H1 (cell line): ENCODE results near the gene ARHGAP10. TPM values are rescaled to one million over a fixed set of nuclear protein-coding genes. Genes with fewer than 3 reads are reported as not detected.

Experiments used
- CTCF ChIA-PET: fragments of 300-600 bp; sonication (Branson Sonifier 250); formaldehyde crosslinking; loops from one replicate; lab custom pipeline; 2021; ENCODE audit not compliant: partially characterized antibody; lab: Charles Lee
- POLR2A ChIA-PET: fragments of 300-600 bp; sonication (Branson Sonifier 250); formaldehyde crosslinking; loops from one replicate; lab custom pipeline; 2021; ENCODE audit warnings: inconsistent platforms; ENCODE audit not compliant: partially characterized antibody; lab: Charles Lee
- DNase-seq, 2 experiments: peaks; one replicate each; pipeline versions ENCODE4 v3.0.0 to v3.0.0-alpha.2; 2010 to 2022; ENCODE audit warnings: low spot score in 2 of 2, low read depth in 1 of 2, mixed read lengths in 1 of 2
- FAIRE-seq: peaks from 2 replicates; lab custom pipeline; 2011; peaks lifted over from hg19 to GRCh38; lab: Jason Lieb, UNC
- H2AFZ ChIP-seq: 2 replicates; pipeline ENCODE4 v1.8.1; 2012; ENCODE audit warnings: low read length, inconsistent platforms
- H2AK5ac ChIP-seq: 2 replicates; pipeline ENCODE4 v1.6.1; 2013; ENCODE audit warnings: low read depth, low read length
- H2BK120ac ChIP-seq: replicated peaks from 2 replicates; pipeline ENCODE3; 2013; ENCODE audit warnings: low read depth, low read length, inconsistent platforms
- H2BK12ac ChIP-seq: 2 replicates; pipeline ENCODE4 v1.6.1; 2013; ENCODE audit warnings: low read depth, low read length
- H2BK15ac ChIP-seq: 2 replicates; pipeline ENCODE4 v1.6.1; 2013; ENCODE audit warnings: low read length
- H2BK20ac ChIP-seq: 2 replicates; pipeline ENCODE4 v1.6.1; 2013; ENCODE audit warnings: low read length
- H2BK5ac ChIP-seq: 2 replicates; pipeline ENCODE4 v1.6.1; 2013; ENCODE audit warnings: low read depth, low read length
- H3K14ac ChIP-seq: 2 replicates; pipeline ENCODE4 v1.6.1; 2013; ENCODE audit warnings: inconsistent platforms; ENCODE audit not compliant: insufficient read length
- H3K18ac ChIP-seq: 2 replicates; pipeline ENCODE4 v1.6.1; 2013; ENCODE audit warnings: low read length; ENCODE audit errors: extremely low read depth
- H3K23ac ChIP-seq: 2 replicates; pipeline ENCODE4 v1.6.1; 2013; ENCODE audit warnings: inconsistent platforms; ENCODE audit not compliant: insufficient read length
- H3K23me2 ChIP-seq: 2 replicates; pipeline ENCODE4 v1.6.1; 2013; ENCODE audit warnings: low read depth, low read length
- H3K27ac ChIP-seq: 2 replicates; pipeline ENCODE4 v1.6.1; 2011; ENCODE audit warnings: low read depth, low read length, inconsistent platforms
- H3K27me3 ChIP-seq, 4 experiments: replicated peaks in 1 of 4; 1 replicate in 1 of 4; 2 replicates in 3 of 4; pipeline versions ENCODE4 v1.6.1 to v1.8.1; 2011 to 2013; ENCODE audit warnings: low read length in 3 of 4, mild to moderate bottlenecking in 3 of 4, inconsistent platforms in 2 of 4, mixed read lengths in 2 of 4, moderate library complexity in 1 of 4; ENCODE audit not compliant: control insufficient read depth in 3 of 4, insufficient read depth in 3 of 4; ENCODE audit errors: extremely low read depth in 1 of 4
- H3K36me3 ChIP-seq, 4 experiments: 2 replicates each; pipeline versions ENCODE4 v1.6.1 to v1.8.1; 2011 to 2013; ENCODE audit warnings: mild to moderate bottlenecking in 4 of 4, low read length in 3 of 4, moderate library complexity in 2 of 4, control low read depth in 1 of 4, inconsistent platforms in 1 of 4; ENCODE audit not compliant: insufficient read depth in 4 of 4, control insufficient read depth in 2 of 4
- H3K4ac ChIP-seq: replicated peaks from 2 replicates; pipeline ENCODE3; 2013; ENCODE audit warnings: low read length, low read depth, mixed read lengths, inconsistent platforms; ENCODE audit not compliant: insufficient read length
- H3K4me1 ChIP-seq, 4 experiments: replicated peaks in 1 of 4; 1 replicate in 1 of 4; 2 replicates in 3 of 4; pipeline versions ENCODE4 v1.6.1 to v1.8.1; 2011 to 2013; ENCODE audit warnings: low read length in 3 of 4, inconsistent platforms in 2 of 4, mixed read lengths in 1 of 4; ENCODE audit not compliant: insufficient read depth in 4 of 4, control insufficient read depth in 3 of 4
- H3K4me2 ChIP-seq, 2 experiments: 2 replicates each; pipeline versions ENCODE4 v1.6.1 to v1.8.1; 2011 to 2013; ENCODE audit warnings: low read depth in 2 of 2, low read length in 2 of 2, control low read depth in 1 of 2, inconsistent platforms in 1 of 2, mild to moderate bottlenecking in 1 of 2; ENCODE audit not compliant: insufficient read depth in 1 of 2
- H3K4me3 ChIP-seq, 4 experiments: fragments of 200-600, 300-600 bp in 1 of 4; sonication (generic), shearing (Covaris generic), sonication (Bioruptor Twin) in 1 of 4; 2 replicates each; pipeline versions ENCODE4 v1.5.1 to v1.8.1; 2011 to 2016; ENCODE audit warnings: low read length in 4 of 4, low read depth in 3 of 4, control low read depth in 2 of 4, inconsistent platforms in 2 of 4, mild to moderate bottlenecking in 2 of 4, mixed read lengths in 1 of 4, moderate library complexity in 1 of 4; ENCODE audit not compliant: insufficient read depth in 2 of 4; ENCODE audit errors: extremely low read depth in 1 of 4
- H3K56ac ChIP-seq: replicated peaks from 2 replicates; pipeline ENCODE3; 2013; ENCODE audit warnings: low read depth, mild to moderate bottlenecking, mixed read lengths, low read length, inconsistent platforms; ENCODE audit not compliant: insufficient read length
- H3K79me1 ChIP-seq: 2 replicates; pipeline ENCODE4 v1.6.1; 2013; ENCODE audit warnings: low read depth, low read length, control low read depth
- H3K79me2 ChIP-seq, 2 experiments: 2 replicates each; pipeline versions ENCODE4 v1.6.1 to v1.8.1; 2012 to 2013; ENCODE audit warnings: low read length in 2 of 2, mild to moderate bottlenecking in 2 of 2, inconsistent platforms in 1 of 2; ENCODE audit not compliant: insufficient read depth in 2 of 2, control insufficient read depth in 1 of 2
- H3K9ac ChIP-seq, 4 experiments: replicated peaks in 1 of 4; 1 replicate in 1 of 4; 2 replicates in 3 of 4; pipeline versions ENCODE4 v1.6.1 to v1.8.1; 2011 to 2013; ENCODE audit warnings: low read depth in 3 of 4, low read length in 3 of 4, control low read depth in 2 of 4, mild to moderate bottlenecking in 2 of 4, moderate library complexity in 2 of 4, inconsistent platforms in 1 of 4; ENCODE audit errors: extremely low read depth in 1 of 4
- H3K9me3 ChIP-seq, 2 experiments: 2 replicates each; pipeline versions ENCODE4 v1.6.1 to v1.8.1; 2012 to 2013; ENCODE audit warnings: mild to moderate bottlenecking in 2 of 2, moderate library complexity in 2 of 2, control low read depth in 1 of 2, inconsistent platforms in 1 of 2, low read depth in 1 of 2, low read length in 1 of 2, mixed read lengths in 1 of 2; ENCODE audit not compliant: insufficient read depth in 2 of 2
- H4K20me1 ChIP-seq, 2 experiments: replicated peaks in 1 of 2; 2 replicates each; pipeline versions ENCODE3 to v1.8.1; 2011 to 2013; ENCODE audit warnings: inconsistent platforms in 2 of 2, low read length in 2 of 2, mild to moderate bottlenecking in 1 of 2; ENCODE audit not compliant: insufficient read depth in 2 of 2, control insufficient read depth in 1 of 2
- H4K5ac ChIP-seq: 2 replicates; pipeline ENCODE4 v1.6.1; 2013; ENCODE audit warnings: low read length, low read depth, mixed read lengths, inconsistent platforms; ENCODE audit not compliant: insufficient read length
- H4K8ac ChIP-seq: 2 replicates; pipeline ENCODE4 v1.8.0; 2013; ENCODE audit warnings: mild to moderate bottlenecking, moderate library complexity, low read length, inconsistent platforms; ENCODE audit not compliant: insufficient read depth; ENCODE audit errors: extremely low read depth
- H4K91ac ChIP-seq: replicated peaks from 2 replicates; pipeline ENCODE3; 2013; ENCODE audit warnings: low read length, mixed read lengths, inconsistent platforms; ENCODE audit not compliant: insufficient read length
- BRCA1 ChIP-seq: IDR thresholded peaks from 2 replicates; pipeline ENCODE4 v1.6.1; 2012; ENCODE audit warnings: low read depth, low read length, improper control_type of control experiment
- CREB1 ChIP-seq: IDR thresholded peaks from 2 replicates; pipeline ENCODE4 v1.6.1; 2012; ENCODE audit warnings: inconsistent platforms
- EP300 ChIP-seq, 2 experiments: IDR thresholded peaks; 1 replicate in 1 of 2; 2 replicates in 1 of 2; pipeline ENCODE4 v1.6.1; 2011 to 2012; ENCODE audit warnings: low read depth in 2 of 2, low read length in 2 of 2, mild to moderate bottlenecking in 2 of 2, borderline replicate concordance in 1 of 2, inconsistent platforms in 1 of 2, moderate library complexity in 1 of 2
- GTF2F1 ChIP-seq: IDR thresholded peaks from 2 replicates; pipeline ENCODE4 v1.6.1; 2012; ENCODE audit warnings: low read depth, low read length, improper control_type of control experiment, borderline replicate concordance
- KDM5A ChIP-seq: fragments of 200-600 bp; IDR thresholded peaks from 2 replicates; pipeline ENCODE4 v1.7.1; 2012; ENCODE audit warnings: mild to moderate bottlenecking, low read length, inconsistent platforms, mixed read lengths
- NRF1 ChIP-seq: IDR thresholded peaks from 2 replicates; pipeline ENCODE4 v1.6.1; 2011; ENCODE audit warnings: mild to moderate bottlenecking, low read depth, low read length, improper control_type of control experiment
- POLR2A ChIP-seq, 2 experiments: IDR thresholded peaks; 1 replicate in 1 of 2; 2 replicates in 1 of 2; pipeline ENCODE4 v1.6.1; 2011; ENCODE audit warnings: low read depth in 2 of 2, low read length in 2 of 2, mild to moderate bottlenecking in 2 of 2; ENCODE audit errors: control extremely low read depth in 1 of 2
- RFX5 ChIP-seq: IDR thresholded peaks from 2 replicates; pipeline ENCODE4 v1.6.1; 2011; ENCODE audit warnings: low read depth, low read length, improper control_type of control experiment, borderline replicate concordance
- SP1 ChIP-seq: IDR thresholded peaks from 2 replicates; pipeline ENCODE4 v1.6.1; 2011; ENCODE audit warnings: low read depth, low read length
- SRF ChIP-seq: IDR thresholded peaks from 2 replicates; pipeline ENCODE4 v1.6.1; 2011; ENCODE audit warnings: mild to moderate bottlenecking, low read depth, low read length, moderate library complexity
- TAF1 ChIP-seq: IDR thresholded peaks from 2 replicates; pipeline ENCODE4 v1.6.1; 2011; ENCODE audit warnings: mild to moderate bottlenecking, low read depth, low read length
- USF2 ChIP-seq: IDR thresholded peaks from 2 replicates; pipeline ENCODE4 v1.6.1; 2011; ENCODE audit warnings: low read length, improper control_type of control experiment
- YY1 ChIP-seq: IDR thresholded peaks from 2 replicates; pipeline ENCODE4 v1.6.1; 2011; ENCODE audit warnings: low read depth, mild to moderate bottlenecking, low read length
- whole genome bisulfite sequencing, 2 experiments: shearing (Covaris generic) in 1 of 2; methylation state at CpG; one replicate each; pipeline versions ENCODE4 v1.1.6 to v1.1.7; 2013 to 2015; ENCODE audit warnings: low lambda C conversion rate in 2 of 2, mixed read lengths in 2 of 2, inconsistent platforms in 1 of 2, low coverage in 1 of 2, missing lambda C conversion rate in 1 of 2; ENCODE audit not compliant: insufficient replicate concordance in 2 of 2, insufficient coverage in 1 of 2, insufficient read length in 1 of 2; ENCODE audit errors: extremely low coverage in 1 of 2, missing lambda C conversion rate in 1 of 2; 5-methylcytosine and 5-hydroxymethylcytosine counted together
- polyA plus RNA-seq, 7 experiments: library from polyadenylated mRNA; depleted of rRNA in 3 of 7; stranded (reverse) in 5 of 7; unstranded in 2 of 7; fragments of >200 nt in 5 of 7; fragments of 200-250 nt in 2 of 7; gene quantifications; 1 replicate in 5 of 7; 2 replicates in 1 of 7; 4 replicates in 1 of 7; pipeline versions ENCODE4 v1.2.1 to v1.2.3, GENCODE V29; 2011 to 2013; ENCODE audit warnings: missing spikeins in 2 of 7, mixed read lengths in 2 of 7
- total RNA-seq: library from RNA; stranded (reverse); fragmentation: NEBNext Ultra II Directional; extraction: Animal tissue kit (Norgen Biotek cat#: 25700); gene quantifications from 2 replicates; pipeline ENCODE4 v1.2.1, GENCODE V29; 2021

ARHGAP10 gene
- total and polyA plus RNA-seq, 2 of the 8 experiments (the other 6 are each of a cell fraction or from before 2014, with no cell fraction given): 3.7 to 6.1 TPM

- no peak overlapping the region for H3K23ac ChIP-seq
- H3K4me1 ChIP-seq: peaks cover 2 to 19% (median 10%) of the 10 kb centered on the region in 4 experiments; a peak in 6 of 7 replicates
- H2BK15ac ChIP-seq: no peak overlapping the region
- H3K4me3 ChIP-seq: no peak overlapping the region
- H2AFZ ChIP-seq: no peak overlapping the region
- H3K4ac ChIP-seq: no peak overlapping the region
- H4K5ac ChIP-seq: no peak overlapping the region
- FAIRE-seq (no peak), DNase-seq (no peak)
- H3K27ac ChIP-seq: no peak overlapping the region
- no peak overlapping the region for H3K9ac ChIP-seq
- no peaks in the 10 kb centered on the region for H3K9me3 ChIP-seq
- no peak overlapping the region for H4K91ac ChIP-seq
- H3K4me2 ChIP-seq: no peak overlapping the region
- H2BK12ac ChIP-seq: peak overlapping the region; percentile 52; the same call in 1 of the 2 replicates
- H2BK5ac ChIP-seq: no peak overlapping the region
- H2AK5ac ChIP-seq: no peak overlapping the region
- ChIA-PET CTCF (interaction anchor here (1.0 to 5.3 kb wide), 16 partner anchors 7 to 345 kb away, joined by 3 to 93 read pairs (median 20); partner anchors contain the start of genes ARHGAP10 and TMEM184C), POLR2A (interaction anchor here (0.8 to 2.1 kb wide), 2 partner anchors 181 to 182 kb away, joined by 3 to 5 read pairs; partner anchors contain the start of gene PRMT9)
- H3K56ac ChIP-seq: no peak overlapping the region
- H4K20me1 ChIP-seq: peaks cover 0 to 1% of the 10 kb centered on the region in 2 experiments
- no peak overlapping the region for H3K14ac ChIP-seq
- TF ChIP-seq POLR2A (IDR thresholded peaks at IDR 0.05; ENCODE audit: control extremely low read depth in 1 of 2, low read depth in 2 of 2, low read length in 2 of 2) (no peak), SRF (no peak), YY1 (no peak), NRF1 (no peak), SP1 (no peak), RFX5 (no peak), BRCA1 (no peak), CREB1 (no peak), KDM5A (no peak), EP300 (IDR thresholded peaks at IDR 0.05; ENCODE audit: borderline replicate concordance in 1 of 2, low read depth in 2 of 2, low read length in 2 of 2) (no peak), GTF2F1 (no peak), TAF1 (no peak), USF2 (no peak)
- H3K79me2 ChIP-seq: no peaks in the 10 kb centered on the region
- 0 out of 2 replicates have a peak overlapping the region, but pooled peaks have one; percentile 21 for H2BK20ac ChIP-seq
- H3K79me1 ChIP-seq: no peaks in the 10 kb centered on the region
- 91% methylated on average over 5 of the region's 5 CpGs; no CpG with 5 or more reads in 1 of the 2 experiments for WGBS, 2 experiments
- H2BK120ac ChIP-seq: no peak overlapping the region
- no peak overlapping the region for H3K18ac ChIP-seq
- H3K27me3 ChIP-seq: no peaks in the 10 kb centered on the region
- H3K23me2 ChIP-seq: no peaks in the 10 kb centered on the region
- H3K36me3 ChIP-seq: no peaks in the 10 kb centered on the region
- H4K8ac ChIP-seq: no peak overlapping the region
Measured at GRCh38 chr4:147864607-147865006, 132.7 kb downstream of the ARHGAP10 start.
